Lung (tissue), 12 donors: ENCODE measurements around the gene SEC14L5. TPM values are rescaled to one million over a fixed set of nuclear protein-coding genes. Genes with fewer than 3 reads are reported as not detected.
A peak's percentile ranks its signal among the peaks of the same experiment; 100 is the strongest.

Source experiments
- ATAC-seq: fragments of 200-7000 bp; cut with Tn5 transposase; one replicate; pipeline ENCODE4 v1.9.1; 2020; ENCODE audit warnings: moderate number of reproducible peaks; ENCODE audit not compliant: insufficient read depth, low FRiP score
- DNase-seq, 3 donors: peaks; one replicate each; pipeline ENCODE4 v3.0.0-alpha.2; 2013 to 2017
- H3K27ac ChIP-seq, 2 donors: one replicate each; pipeline ENCODE4 v1.5.1; 2013; ENCODE audit warnings: mild to moderate bottlenecking in 2 of 2, moderate library complexity in 2 of 2, control low read depth in 1 of 2, inconsistent platforms in 1 of 2, low read depth in 1 of 2, low read length in 1 of 2
- H3K27me3 ChIP-seq, 3 donors: one replicate each; pipeline ENCODE4 v1.5.1; 2013; ENCODE audit warnings: low read length in 2 of 3; ENCODE audit not compliant: control insufficient read depth in 3 of 3, insufficient read depth in 3 of 3
- H3K36me3 ChIP-seq, 4 donors: one replicate each; pipeline ENCODE4 v1.5.1; 2013; ENCODE audit warnings: low read length in 4 of 4, mild to moderate bottlenecking in 1 of 4, moderate library complexity in 1 of 4; ENCODE audit not compliant: control insufficient read depth in 4 of 4, insufficient read depth in 4 of 4
- H3K4me1 ChIP-seq, 5 donors: one replicate each; pipeline ENCODE4 v1.5.1; 2013; ENCODE audit warnings: low read length in 5 of 5, mild to moderate bottlenecking in 2 of 5, moderate library complexity in 1 of 5; ENCODE audit not compliant: control insufficient read depth in 5 of 5, insufficient read depth in 5 of 5
- H3K4me3 ChIP-seq: one replicate; pipeline ENCODE4 v1.5.1; 2013; ENCODE audit warnings: mild to moderate bottlenecking, control low read depth, moderate library complexity
- H3K9ac ChIP-seq, 2 donors: one replicate each; pipeline ENCODE4 v1.5.1; 2013; ENCODE audit warnings: low read length in 2 of 2, control low read depth in 1 of 2; ENCODE audit not compliant: insufficient read depth in 1 of 2
- H3K9me3 ChIP-seq, 4 donors: one replicate each; pipeline ENCODE4 v1.5.1; 2013; ENCODE audit warnings: low read length in 3 of 4, mild to moderate bottlenecking in 1 of 4, moderate library complexity in 1 of 4; ENCODE audit not compliant: control insufficient read depth in 4 of 4, insufficient read depth in 3 of 4
- WGBS, 2 donors: extraction: QIAGEN DNeasy Blood & Tissue Kit; methylation state at CpG; one replicate each; pipeline ENCODE4 v1.1.7; 2013; 5-methylcytosine and 5-hydroxymethylcytosine counted together
- polyA plus RNA-seq, 2 donors: library from polyadenylated mRNA; stranded (reverse); fragments of 200-250 nt; gene quantifications; one replicate each; pipeline ENCODE4 v1.2.1, GENCODE V29; 2013
- total RNA-seq, 2 donors: library from RNA; depleted of rRNA in 1 of 2; stranded (reverse); fragments of >200 nt in 1 of 2; gene quantifications; one replicate each; pipeline ENCODE4 v1.2.1, GENCODE V29; 2014 to 2021
- TF ChIP-seq, protein P1 (sequence below): IDR thresholded peaks from 2 replicates; pipeline ENCODE4 v1.5.1; 2012; ENCODE audit warnings: mild to moderate bottlenecking; ENCODE audit errors: control extremely low read depth, extremely low read depth
- donor health status: control.
- donor health status: control.
- donor health status: Bipolar disorder and iron deficiency.
- donor health status: healthy.
- donor health status: DM: yes; HTN: yes; CAD: no.

The SEC14L5 gene
- total and polyA plus RNA-seq, 4 donors = 0.10 to 0.98 (median 0.28) TPM

DNA sequence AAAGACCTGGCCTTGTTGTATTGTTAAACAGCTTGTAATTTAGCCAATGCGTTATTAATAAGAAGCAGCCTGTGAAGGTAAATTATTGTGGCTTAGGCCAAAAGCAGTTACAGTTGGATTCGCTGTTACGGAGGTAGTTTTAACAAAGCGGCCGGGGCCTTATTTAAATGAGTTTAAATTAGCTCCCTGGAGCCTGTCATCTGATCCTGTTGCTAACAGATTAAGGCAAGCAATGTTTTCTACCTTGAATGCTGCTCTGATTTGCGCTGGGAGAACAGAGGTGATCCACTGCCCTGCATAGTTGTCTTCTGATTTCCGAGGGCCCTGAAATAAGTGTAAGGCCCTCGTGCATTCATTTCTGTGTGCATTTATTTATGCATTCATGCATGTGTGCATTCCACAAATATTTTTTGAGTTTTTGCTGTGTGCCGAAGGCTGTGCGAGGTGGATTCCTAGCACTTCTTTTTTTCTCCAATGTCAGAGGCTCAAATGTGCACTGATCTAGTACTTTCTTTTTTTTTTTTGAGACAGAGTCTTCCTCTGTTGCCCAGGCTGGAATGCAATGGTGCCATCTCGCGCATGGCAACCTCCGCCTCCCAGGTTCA, 10.9 kb downstream of the SEC14L5 start:
- peaks cover 0 to 2% (median 0%) of the 10 kb centered on the region in 4 donors for H3K9me3 ChIP-seq
- no peak overlapping the region for H3K27ac ChIP-seq
- 73 to 83% methylated on average over 13 of the region's 13 CpGs for WGBS, 2 donors
- TF ChIP-seq, protein P1, sequence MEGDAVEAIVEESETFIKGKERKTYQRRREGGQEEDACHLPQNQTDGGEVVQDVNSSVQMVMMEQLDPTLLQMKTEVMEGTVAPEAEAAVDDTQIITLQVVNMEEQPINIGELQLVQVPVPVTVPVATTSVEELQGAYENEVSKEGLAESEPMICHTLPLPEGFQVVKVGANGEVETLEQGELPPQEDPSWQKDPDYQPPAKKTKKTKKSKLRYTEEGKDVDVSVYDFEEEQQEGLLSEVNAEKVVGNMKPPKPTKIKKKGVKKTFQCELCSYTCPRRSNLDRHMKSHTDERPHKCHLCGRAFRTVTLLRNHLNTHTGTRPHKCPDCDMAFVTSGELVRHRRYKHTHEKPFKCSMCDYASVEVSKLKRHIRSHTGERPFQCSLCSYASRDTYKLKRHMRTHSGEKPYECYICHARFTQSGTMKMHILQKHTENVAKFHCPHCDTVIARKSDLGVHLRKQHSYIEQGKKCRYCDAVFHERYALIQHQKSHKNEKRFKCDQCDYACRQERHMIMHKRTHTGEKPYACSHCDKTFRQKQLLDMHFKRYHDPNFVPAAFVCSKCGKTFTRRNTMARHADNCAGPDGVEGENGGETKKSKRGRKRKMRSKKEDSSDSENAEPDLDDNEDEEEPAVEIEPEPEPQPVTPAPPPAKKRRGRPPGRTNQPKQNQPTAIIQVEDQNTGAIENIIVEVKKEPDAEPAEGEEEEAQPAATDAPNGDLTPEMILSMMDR = no peak
- no peak overlapping the region for H3K4me3 ChIP-seq
- H3K36me3 ChIP-seq = no peaks in the 10 kb centered on the region
- peaks cover 0 to 2% (median 0%) of the 10 kb centered on the region in 5 donors for H3K4me1 ChIP-seq
- DNase-seq = no peak
- H3K9ac ChIP-seq = no peak overlapping the region
- ATAC-seq = no peak
- H3K27me3 ChIP-seq = no peaks in the 10 kb centered on the region

DNA sequence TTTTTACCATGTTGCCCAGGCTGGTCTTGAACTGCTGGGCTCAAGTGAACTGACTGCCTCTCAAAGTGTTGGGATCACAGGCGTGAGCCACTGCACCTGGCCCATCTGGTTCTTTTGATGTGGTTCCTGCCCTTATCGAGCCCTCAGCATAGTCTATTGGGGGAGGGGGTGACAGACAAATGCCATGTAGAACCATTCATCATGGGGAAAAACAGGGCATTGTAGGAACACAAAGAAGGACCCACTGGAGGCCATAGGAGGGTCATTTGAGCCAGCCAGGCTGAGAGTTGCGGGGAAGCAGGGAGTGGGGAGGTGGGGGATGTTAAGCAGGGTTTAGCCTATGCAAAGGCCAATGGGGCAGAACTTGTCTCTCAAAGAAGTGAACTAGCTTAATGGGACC, 11.9 kb downstream of the SEC14L5 start:
- ATAC-seq = no peak
- WGBS, 2 donors = 54 to 65% methylated on average over 3 of the region's 3 CpGs
- peaks cover 0 to 2% (median 0%) of the 10 kb centered on the region in 5 donors for H3K4me1 ChIP-seq
- no peak for DNase-seq
- TF ChIP-seq, protein P1 = no peak
- H3K9ac ChIP-seq = no peak overlapping the region
- no peak overlapping the region for H3K27ac ChIP-seq
- no peak overlapping the region for H3K4me3 ChIP-seq
- H3K36me3 ChIP-seq = no peaks in the 10 kb centered on the region
- H3K27me3 ChIP-seq = no peaks in the 10 kb centered on the region
- peaks cover 0 to 2% (median 0%) of the 10 kb centered on the region in 4 donors for H3K9me3 ChIP-seq

DNA sequence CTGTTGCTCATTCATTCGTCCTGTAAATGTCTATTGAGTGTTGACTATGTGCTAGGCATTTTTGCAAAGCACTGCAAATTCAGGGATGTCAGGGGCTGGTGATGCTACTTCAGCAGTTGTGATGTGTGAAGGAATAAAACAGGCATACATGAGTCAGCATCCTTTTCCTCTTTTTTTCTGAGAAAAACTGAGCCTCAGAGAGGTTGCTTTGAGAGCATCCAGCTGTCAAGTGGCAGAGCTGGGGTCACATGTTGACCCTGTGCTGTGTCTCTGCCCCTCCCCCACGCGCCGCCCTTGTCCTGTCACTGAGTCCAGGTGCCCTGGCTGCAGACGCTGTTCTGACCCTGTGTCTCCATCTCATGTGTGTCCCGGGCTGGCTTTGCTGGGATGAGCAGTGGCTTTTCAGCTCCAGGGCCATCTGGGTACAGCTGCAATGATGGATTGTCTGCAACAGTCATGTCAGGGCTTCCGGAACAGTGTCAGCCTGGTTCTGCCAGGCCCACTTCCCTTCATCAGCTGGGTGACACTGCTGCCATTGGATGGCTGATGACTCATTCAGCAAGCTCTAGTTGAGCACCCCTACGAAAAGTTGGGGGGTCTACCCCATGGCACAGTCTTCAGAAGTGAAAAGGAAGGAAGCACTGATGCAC, 14.9 kb downstream of the SEC14L5 start:
- DNase-seq = no peak
- 26 to 51% methylated on average over 8 of the region's 8 CpGs for WGBS, 2 donors
- no peaks in the 10 kb centered on the region for H3K36me3 ChIP-seq
- no peak for ATAC-seq
- no peak overlapping the region for H3K9ac ChIP-seq
- peaks cover 0 to 6% (median 0%) of the 10 kb centered on the region in 4 donors for H3K9me3 ChIP-seq
- H3K27ac ChIP-seq = peak overlapping the region in 1 of 2 donors; percentile 7
- TF ChIP-seq, protein P1 = no peak
- H3K4me3 ChIP-seq = no peak overlapping the region
- H3K4me1 ChIP-seq = peaks cover 0 to 2% (median 0%) of the 10 kb centered on the region in 5 donors
- no peaks in the 10 kb centered on the region for H3K27me3 ChIP-seq
